C4-2B (cell line): ENCODE measurements around the gene PHF12.

Source experiments
- CTCF ChIP-seq: fragments of 450-650 bp; conservative IDR thresholded peaks from 2 replicates; pipeline ENCODE4 v1.5.1; 2017; ENCODE audit warnings: mild to moderate bottlenecking
- ZFX ChIP-seq: fragments of 450-650 bp; IDR thresholded peaks from 2 replicates; pipeline ENCODE4 v1.6.1; 2017

- TF ChIP-seq CTCF = no peak
- TF ChIP-seq ZFX = no peak
Measured at GRCh38 chr17:28887871-28888471, 63.3 kb downstream of the PHF12 start.
